HepG2 (cell line): ENCODE results near the gene PRDX2. TPM values are rescaled to one million over a fixed set of nuclear protein-coding genes. Genes with fewer than 3 reads are reported as not detected.
A peak's percentile ranks its signal among the peaks of the same experiment; 100 is the strongest.

ENCODE experiments used
- ATF7 ChIP-seq, 2 experiments: fragments of 450-650 bp in 1 of 2; sonication (generic) in 1 of 2; formaldehyde crosslinking in 1 of 2; IDR thresholded peaks; 2 replicates each; pipeline versions ENCODE4 v1.4.0 to v1.6.1; 2016 to 2020; ENCODE audit warnings: antibody characterized with exemption in 1 of 2, mild to moderate bottlenecking in 1 of 2, missing genetic modification reagents in 1 of 2
- NFYC ChIP-seq: IDR thresholded peaks from 2 replicates; pipeline ENCODE4 v1.6.1; 2016; ENCODE audit warnings: missing genetic modification reagents, missing compliant biosample characterization
- PLRG1 ChIP-seq: fragments of 450-650 bp; conservative IDR thresholded peaks from 2 replicates; pipeline ENCODE4 v1.6.1; 2016
- SMARCC2 ChIP-seq: fragments of 450-650 bp; IDR thresholded peaks from 2 replicates; pipeline ENCODE4 v1.6.1; 2017; ENCODE audit warnings: antibody characterized with exemption, mild to moderate bottlenecking
- TFDP1 ChIP-seq: IDR thresholded peaks from 2 replicates; pipeline ENCODE4 v1.6.1; 2016; ENCODE audit warnings: missing compliant biosample characterization, missing genetic modification reagents, borderline replicate concordance
- ZBTB37 ChIP-seq: sonication (generic); formaldehyde crosslinking; IDR thresholded peaks from 2 replicates; pipeline ENCODE4 v1.4.0; 2020; ENCODE audit warnings: mild to moderate bottlenecking, missing genetic modification reagents
- ZNF275 ChIP-seq: sonication (generic); formaldehyde crosslinking; IDR thresholded peaks from 2 replicates; pipeline ENCODE4 v1.8.0; 2022; ENCODE audit warnings: missing genetic modification reagents, mild to moderate bottlenecking, inconsistent platforms, borderline replicate concordance
- ZNF281 ChIP-seq: sonication (generic); formaldehyde crosslinking; IDR thresholded peaks from 2 replicates; pipeline ENCODE4 v1.4.0; 2020; ENCODE audit warnings: missing genetic modification reagents, borderline replicate concordance
- ZNF720 ChIP-seq: sonication (generic); formaldehyde crosslinking; IDR thresholded peaks from 2 replicates; pipeline ENCODE4 v1.4.0; 2020; ENCODE audit warnings: missing genetic modification reagents
- ZNF879 ChIP-seq: sonication (generic); formaldehyde crosslinking; IDR thresholded peaks from 2 replicates; pipeline ENCODE4 v1.8.1; 2023; ENCODE audit warnings: missing genetic modification reagents
- ZUFSP ChIP-seq: sonication (generic); formaldehyde crosslinking; IDR thresholded peaks from 2 replicates; pipeline ENCODE4 v1.9.0; 2021; ENCODE audit warnings: missing genetic modification reagents, mild to moderate bottlenecking, borderline replicate concordance
- polyA plus RNA-seq, 8 experiments: library from polyadenylated mRNA; depleted of rRNA in 3 of 8; stranded (reverse) in 7 of 8; unstranded in 1 of 8; fragments of >200 nt; fragmentation: Illumina TruSeq in 4 of 8; extraction: Trizol in 4 of 8; gene quantifications; 2 replicates each; pipeline versions ENCODE4 v1.2.1 to v1.2.3, GENCODE V29; 2011 to 2016; ENCODE audit warnings: low read depth in 4 of 8, missing spikeins in 1 of 8, mixed read lengths in 1 of 8; ENCODE audit not compliant: insufficient read depth in 1 of 8
- total RNA-seq, 5 experiments: library from RNA; depleted of rRNA; stranded (reverse); fragments of >200 nt; fragmentation: Illumina TruSeq; extraction: Trizol; gene quantifications; 2 replicates each; pipeline ENCODE4 v1.2.3, GENCODE V29; 2016; ENCODE audit warnings: low read depth in 1 of 5
- TF ChIP-seq, protein P1 (sequence below): sonication (generic); formaldehyde crosslinking; IDR thresholded peaks from 2 replicates; pipeline ENCODE4 v1.4.0; 2020; ENCODE audit warnings: missing genetic modification reagents
- TF ChIP-seq, protein P2 (sequence below): sonication (generic); formaldehyde crosslinking; IDR thresholded peaks from 2 replicates; pipeline ENCODE4 v1.4.0; 2020; ENCODE audit warnings: missing genetic modification reagents

PRDX2 gene
- total and polyA plus RNA-seq, 2 of the 13 experiments (the other 11 are each of a cell fraction or from before 2014, with no cell fraction given), result 218 to 381 TPM

GRCh38 chr19:12777217-12778016 is 24.2 kb downstream of the PRDX2 start (continued):
- TF ChIP-seq ZUFSP (CRISPR knock-in tag), result no peak
- no peak for TF ChIP-seq ZBTB37
- no peak for TF ChIP-seq ATF7 (IDR thresholded peaks at IDR 0.05)
- no peak for TF ChIP-seq ATF7 (CRISPR knock-in tag; IDR thresholded peaks at IDR 0.05)
- no peak for TF ChIP-seq TFDP1 (CRISPR knock-in tag)
- TF ChIP-seq ZNF879, result no peak
- TF ChIP-seq, protein P1, sequence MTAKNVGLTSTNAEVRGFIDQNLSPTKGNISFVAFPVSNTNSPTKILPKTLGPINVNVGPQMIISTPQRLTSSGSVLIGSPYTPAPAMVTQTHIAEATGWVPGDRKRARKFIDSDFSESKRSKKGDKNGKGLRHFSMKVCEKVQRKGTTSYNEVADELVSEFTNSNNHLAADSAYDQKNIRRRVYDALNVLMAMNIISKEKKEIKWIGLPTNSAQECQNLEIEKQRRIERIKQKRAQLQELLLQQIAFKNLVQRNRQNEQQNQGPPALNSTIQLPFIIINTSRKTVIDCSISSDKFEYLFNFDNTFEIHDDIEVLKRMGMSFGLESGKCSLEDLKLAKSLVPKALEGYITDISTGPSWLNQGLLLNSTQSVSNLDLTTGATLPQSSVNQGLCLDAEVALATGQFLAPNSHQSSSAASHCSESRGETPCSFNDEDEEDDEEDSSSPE (CRISPR knock-in tag), result peak; percentile 49; the same call in 1 of the 2 replicates
- no peak for TF ChIP-seq NFYC (CRISPR knock-in tag)
- no peak for TF ChIP-seq SMARCC2
- TF ChIP-seq ZNF720 (CRISPR knock-in tag), result no peak
- TF ChIP-seq, protein P2, sequence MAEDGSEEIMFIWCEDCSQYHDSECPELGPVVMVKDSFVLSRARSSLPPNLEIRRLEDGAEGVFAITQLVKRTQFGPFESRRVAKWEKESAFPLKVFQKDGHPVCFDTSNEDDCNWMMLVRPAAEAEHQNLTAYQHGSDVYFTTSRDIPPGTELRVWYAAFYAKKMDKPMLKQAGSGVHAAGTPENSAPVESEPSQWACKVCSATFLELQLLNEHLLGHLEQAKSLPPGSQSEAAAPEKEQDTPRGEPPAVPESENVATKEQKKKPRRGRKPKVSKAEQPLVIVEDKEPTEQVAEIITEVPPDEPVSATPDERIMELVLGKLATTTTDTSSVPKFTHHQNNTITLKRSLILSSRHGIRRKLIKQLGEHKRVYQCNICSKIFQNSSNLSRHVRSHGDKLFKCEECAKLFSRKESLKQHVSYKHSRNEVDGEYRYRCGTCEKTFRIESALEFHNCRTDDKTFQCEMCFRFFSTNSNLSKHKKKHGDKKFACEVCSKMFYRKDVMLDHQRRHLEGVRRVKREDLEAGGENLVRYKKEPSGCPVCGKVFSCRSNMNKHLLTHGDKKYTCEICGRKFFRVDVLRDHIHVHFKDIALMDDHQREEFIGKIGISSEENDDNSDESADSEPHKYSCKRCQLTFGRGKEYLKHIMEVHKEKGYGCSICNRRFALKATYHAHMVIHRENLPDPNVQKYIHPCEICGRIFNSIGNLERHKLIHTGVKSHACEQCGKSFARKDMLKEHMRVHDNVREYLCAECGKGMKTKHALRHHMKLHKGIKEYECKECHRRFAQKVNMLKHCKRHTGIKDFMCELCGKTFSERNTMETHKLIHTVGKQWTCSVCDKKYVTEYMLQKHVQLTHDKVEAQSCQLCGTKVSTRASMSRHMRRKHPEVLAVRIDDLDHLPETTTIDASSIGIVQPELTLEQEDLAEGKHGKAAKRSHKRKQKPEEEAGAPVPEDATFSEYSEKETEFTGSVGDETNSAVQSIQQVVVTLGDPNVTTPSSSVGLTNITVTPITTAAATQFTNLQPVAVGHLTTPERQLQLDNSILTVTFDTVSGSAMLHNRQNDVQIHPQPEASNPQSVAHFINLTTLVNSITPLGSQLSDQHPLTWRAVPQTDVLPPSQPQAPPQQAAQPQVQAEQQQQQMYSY (CRISPR knock-in tag), result peak; percentile 77
- TF ChIP-seq ZNF281 (CRISPR knock-in tag), result peak; percentile 46; the same call in 1 of the 2 replicates
- no peak for TF ChIP-seq ZNF275 (CRISPR knock-in tag)
- no peak for TF ChIP-seq PLRG1
